ENCODE data around the gene MRPS18C. TPM values are rescaled to one million over a fixed set of nuclear protein-coding genes. Genes with fewer than 3 reads are reported as not detected.

The MRPS18C gene
- total RNA-seq, result 56.0 and 56.5 TPM in 2 replicates

GRCh38 chr4:83455281-83456183 lies at the start of gene MRPS18C, which contains the start of gene HELQ:
MRPS18C (plus strand) TSS chr4:83456058; CDS start chr4:83456078, 20 bp downstream.
HELQ (minus strand) TSS chr4:83455823; CDS start chr4:83455693, 130 bp downstream.
- POLR2A ChIA-PET, result interaction anchor here (0.5 to 2.2 kb wide), 17 partner anchors 9 to 1056 kb away, joined by 3 to 29 read pairs (median 5); partner anchors contain the start of genes ABRAXAS1, COPS4, COQ2 and THAP9
- TF ChIP-seq CTCF (IDR thresholded peaks at IDR 0.05), result no peak
- Mint-ChIP-seq H3K27me3 (no peaks in the 10 kb centered on the region), H3K27ac (peak within 1 kb of the TSS; percentile 99), H3K9me3 (no peaks in the 10 kb centered on the region), H3K4me3 (peak within 1 kb of the TSS; percentile 99), H3K4me1 (peaks cover 55% of the 10 kb centered on the region), H3K36me3 (ENCODE audit: low read depth) (peaks cover 71% of the 10 kb centered on the region)
- DNase-seq (peak; percentile 82), ATAC-seq (ENCODE audit: low read depth) (peak; percentile 92)
- CTCF ChIA-PET, result interaction anchor here (1.2 to 1.4 kb wide), 3 partner anchors 15 to 175 kb away, joined by 3 to 4 read pairs (median 3); no protein-coding TSS in a partner anchor
- intact Hi-C loops (cut with micrococcal nuclease), result loop anchor here (1.0 to 5.0 kb wide), 10 partner anchors 15 to 1083 kb away; partner anchors contain the start of genes ABRAXAS1, COPS4, COQ2 and ENOPH1

GRCh38 chr4:83408908-83409307 lies 47.0 kb upstream of the MRPS18C start:
- H3K27ac Mint-ChIP-seq, result no peak overlapping the region
- ChIA-PET CTCF (no interaction called here), POLR2A (interaction anchor here (0.7 kb wide), 1 partner anchor 17 kb away, joined by 3 read pairs; no protein-coding TSS in a partner anchor)
- H3K27me3 Mint-ChIP-seq, result no peaks in the 10 kb centered on the region
- TF ChIP-seq CTCF (IDR thresholded peaks at IDR 0.05), result no peak
- peaks cover 61% of the 10 kb centered on the region for H3K36me3 Mint-ChIP-seq (ENCODE audit: low read depth)
- H3K4me3 Mint-ChIP-seq, result no peak overlapping the region
- H3K4me1 Mint-ChIP-seq, result no peaks in the 10 kb centered on the region
- intact Hi-C loops (cut with micrococcal nuclease), result no loop called here
- DNase-seq, result no peak
- H3K9me3 Mint-ChIP-seq, result no peaks in the 10 kb centered on the region
- no peak for ATAC-seq (ENCODE audit: low read depth)

- Mint-ChIP-seq H3K4me1 (no peaks in the 10 kb centered on the region), H3K4me3 (no peak overlapping the region), H3K36me3 (ENCODE audit: low read depth) (peaks cover 78% of the 10 kb centered on the region), H3K27me3 (no peaks in the 10 kb centered on the region), H3K9me3 (no peaks in the 10 kb centered on the region), H3K27ac (no peak overlapping the region)
- POLR2A ChIA-PET, result no interaction called here
- no peak for DNase-seq
- intact Hi-C loops (cut with micrococcal nuclease), result loop anchor here (10.0 kb wide), 1 partner anchor 49 kb away; no protein-coding TSS in a partner anchor
- CTCF ChIA-PET, result no interaction called here
- ATAC-seq (ENCODE audit: low read depth), result no peak
- TF ChIP-seq CTCF (IDR thresholded peaks at IDR 0.05), result no peak
These were observed 42.2 kb upstream of the MRPS18C start for GRCh38 chr4:83413676-83414075.

GRCh38 chr4:83417566-83417965 lies 38.3 kb upstream of the MRPS18C start:
- H3K36me3 Mint-ChIP-seq (ENCODE audit: low read depth), result peaks cover 62% of the 10 kb centered on the region
- H3K27me3 Mint-ChIP-seq, result no peaks in the 10 kb centered on the region
- no peak overlapping the region for H3K27ac Mint-ChIP-seq
- ChIA-PET CTCF (interaction anchor here (0.6 kb wide), 1 partner anchor 49 kb away, joined by 4 read pairs; no protein-coding TSS in a partner anchor), POLR2A (interaction anchor here (0.7 kb wide), 1 partner anchor 17 kb away, joined by 5 read pairs; no protein-coding TSS in a partner anchor)
- ATAC-seq (ENCODE audit: low read depth), result no peak
- H3K4me3 Mint-ChIP-seq, result no peak overlapping the region
- intact Hi-C loops (cut with micrococcal nuclease), result loop anchor here (10.0 kb wide), 1 partner anchor 53 kb away; no protein-coding TSS in a partner anchor
- TF ChIP-seq CTCF (IDR thresholded peaks at IDR 0.05), result no peak
- DNase-seq, result no peak
- H3K4me1 Mint-ChIP-seq, result no peaks in the 10 kb centered on the region
- H3K9me3 Mint-ChIP-seq, result no peaks in the 10 kb centered on the region

GRCh38 chr4:83418211-83418610 lies 37.6 kb upstream of the MRPS18C start:
- no peak overlapping the region for H3K27ac Mint-ChIP-seq
- ATAC-seq (ENCODE audit: low read depth), result no peak
- CTCF ChIA-PET, result no interaction called here
- no peak for DNase-seq
- H3K36me3 Mint-ChIP-seq (ENCODE audit: low read depth), result peaks cover 60% of the 10 kb centered on the region
- POLR2A ChIA-PET, result no interaction called here
- no peak overlapping the region for H3K4me3 Mint-ChIP-seq
- no peak for TF ChIP-seq CTCF (IDR thresholded peaks at IDR 0.05)
- no peaks in the 10 kb centered on the region for H3K9me3 Mint-ChIP-seq
- H3K4me1 Mint-ChIP-seq, result no peaks in the 10 kb centered on the region
- H3K27me3 Mint-ChIP-seq, result no peaks in the 10 kb centered on the region
- intact Hi-C loops (cut with micrococcal nuclease), result loop anchor here (10.0 kb wide), 1 partner anchor 53 kb away; no protein-coding TSS in a partner anchor
